H9 (cell line): ENCODE data around the gene OR2H2. TPM values are rescaled to one million over a fixed set of nuclear protein-coding genes. Genes with fewer than 3 reads are reported as not detected.
A peak's percentile ranks its signal among the peaks of the same experiment; 100 is the strongest.

Experiments
- DNase-seq: peaks from one replicate; pipeline ENCODE4 v3.0.0-alpha.2; 2017
- H2AFZ ChIP-seq: one replicate; pipeline ENCODE4 v1.6.1; 2013; ENCODE audit warnings: mild to moderate bottlenecking, low read length, control low read depth, moderate library complexity
- H2AK5ac ChIP-seq: 2 replicates; pipeline ENCODE4 v1.6.1; 2013; ENCODE audit warnings: low read length, control low read depth, mixed read lengths; ENCODE audit not compliant: insufficient read length
- H2BK120ac ChIP-seq: one replicate; pipeline ENCODE4 v1.6.1; 2013; ENCODE audit warnings: low read depth, mild to moderate bottlenecking, low read length, control low read depth, inconsistent platforms; ENCODE audit not compliant: poor library complexity, severe bottlenecking
- H2BK12ac ChIP-seq: 2 replicates; pipeline ENCODE4 v1.6.1; 2013; ENCODE audit warnings: low read length, control low read depth, mixed read lengths, low read depth; ENCODE audit not compliant: insufficient read length
- H2BK15ac ChIP-seq: 2 replicates; pipeline ENCODE4 v1.6.1; 2013; ENCODE audit warnings: low read depth, low read length, control low read depth
- H2BK20ac ChIP-seq: one replicate; pipeline ENCODE4 v1.6.1; 2013; ENCODE audit warnings: low read depth, mild to moderate bottlenecking, low read length, control low read depth, inconsistent platforms; ENCODE audit not compliant: poor library complexity, severe bottlenecking
- H2BK5ac ChIP-seq: 2 replicates; pipeline ENCODE4 v1.6.1; 2013; ENCODE audit warnings: low read length, control low read depth, mixed read lengths; ENCODE audit not compliant: insufficient read length
- H3K14ac ChIP-seq: 2 replicates; pipeline ENCODE4 v1.6.1; 2013; ENCODE audit warnings: low read length, control low read depth; ENCODE audit not compliant: insufficient read depth
- H3K18ac ChIP-seq: 2 replicates; pipeline ENCODE4 v1.6.1; 2013; ENCODE audit warnings: low read depth, mild to moderate bottlenecking, mixed read lengths, low read length, control low read depth; ENCODE audit not compliant: insufficient read length
- H3K23ac ChIP-seq: 2 replicates; pipeline ENCODE4 v1.6.1; 2013; ENCODE audit warnings: low read length, control low read depth, mixed read lengths, low read depth; ENCODE audit not compliant: insufficient read length
- H3K23me2 ChIP-seq: 2 replicates; pipeline ENCODE4 v1.6.1; 2013; ENCODE audit warnings: low read depth, mild to moderate bottlenecking, mixed read lengths, low read length, control low read depth; ENCODE audit not compliant: insufficient read length, poor library complexity, severe bottlenecking
- H3K27ac ChIP-seq: 2 replicates; pipeline ENCODE4 v1.5.1; 2013; ENCODE audit warnings: low read length, control low read depth, mixed read lengths, low read depth; ENCODE audit not compliant: insufficient read length
- H3K27me3 ChIP-seq: 2 replicates; pipeline ENCODE4 v1.6.1; 2013; ENCODE audit warnings: low read length, control low read depth, inconsistent platforms; ENCODE audit not compliant: insufficient read depth
- H3K4ac ChIP-seq: 2 replicates; pipeline ENCODE4 v1.6.1; 2013; ENCODE audit warnings: low read depth, mild to moderate bottlenecking, control low read depth, inconsistent platforms, low read length, moderate library complexity
- H3K4me1 ChIP-seq: 2 replicates; pipeline ENCODE4 v1.6.1; 2013; ENCODE audit warnings: low read length, control low read depth, inconsistent platforms; ENCODE audit not compliant: insufficient read depth
- H3K4me2 ChIP-seq: 2 replicates; pipeline ENCODE4 v1.6.1; 2013; ENCODE audit warnings: low read length, control low read depth, mixed read lengths; ENCODE audit not compliant: insufficient read length, insufficient read depth
- H3K56ac ChIP-seq: 2 replicates; pipeline ENCODE4 v1.6.1; 2013; ENCODE audit warnings: low read depth, mild to moderate bottlenecking, mixed read lengths, low read length, control low read depth; ENCODE audit not compliant: insufficient read length
- H3K79me1 ChIP-seq: 2 replicates; pipeline ENCODE4 v1.6.1; 2013; ENCODE audit warnings: low read depth, mild to moderate bottlenecking, moderate library complexity, low read length, control low read depth, inconsistent platforms; ENCODE audit not compliant: insufficient read depth, poor library complexity, severe bottlenecking
- H3K79me2 ChIP-seq: 2 replicates; pipeline ENCODE4 v1.6.1; 2013; ENCODE audit warnings: low read length, control low read depth, inconsistent platforms; ENCODE audit not compliant: insufficient read depth
- H3K9ac ChIP-seq: 2 replicates; pipeline ENCODE4 v1.6.1; 2013; ENCODE audit warnings: low read length, control low read depth, mixed read lengths; ENCODE audit not compliant: insufficient read length; ENCODE audit errors: extremely low read depth
- H3K9me3 ChIP-seq: one replicate; pipeline ENCODE4 v1.6.1; 2013; ENCODE audit warnings: low read depth, low read length, inconsistent platforms; ENCODE audit not compliant: control insufficient read depth
- H3T11ph ChIP-seq: one replicate; pipeline ENCODE4 v1.6.1; 2013; ENCODE audit warnings: mild to moderate bottlenecking, low read length, control low read depth, inconsistent platforms
- H4K20me1 ChIP-seq: one replicate; pipeline ENCODE4 v1.6.1; 2013; ENCODE audit not compliant: control insufficient read depth, insufficient read length, insufficient read depth
- H4K5ac ChIP-seq: 2 replicates; pipeline ENCODE4 v1.6.1; 2013; ENCODE audit warnings: low read depth, mild to moderate bottlenecking, mixed read lengths, low read length, control low read depth; ENCODE audit not compliant: insufficient read length
- H4K8ac ChIP-seq: replicated peaks from 2 replicates; pipeline ENCODE4 v1.6.1; 2013; ENCODE audit warnings: low read length, control low read depth, mixed read lengths, low read depth; ENCODE audit not compliant: insufficient read length
- H4K91ac ChIP-seq: 2 replicates; pipeline ENCODE4 v1.6.1; 2013; ENCODE audit warnings: low read depth, mild to moderate bottlenecking, moderate library complexity, mixed read lengths, low read length, control low read depth; ENCODE audit not compliant: insufficient read length
- H3K27ac Mint-ChIP-seq, 3 experiments: 2 replicates in 2 of 3; 3 replicates in 1 of 3; pipeline ENCODE4 v1.8.0; 2020 to 2021; ENCODE audit warnings: mixed read lengths in 3 of 3, mild to moderate bottlenecking in 1 of 3, moderate library complexity in 1 of 3
- H3K27me3 Mint-ChIP-seq: 2 replicates; pipeline ENCODE4 v1.8.0; 2021; ENCODE audit warnings: low read depth, mild to moderate bottlenecking, moderate library complexity, mixed read lengths
- H3K36me3 Mint-ChIP-seq, 3 experiments: 2 replicates in 2 of 3; 3 replicates in 1 of 3; pipeline ENCODE4 v1.8.0; 2020 to 2021; ENCODE audit warnings: low read depth in 3 of 3, mixed read lengths in 3 of 3; ENCODE audit not compliant: insufficient read depth in 1 of 3
- H3K4me1 Mint-ChIP-seq, 2 experiments: 2 replicates each; pipeline ENCODE4 v1.8.0; 2020; ENCODE audit warnings: mixed read lengths in 2 of 2
- H3K4me3 Mint-ChIP-seq, 2 experiments: 2 replicates in 1 of 2; 3 replicates in 1 of 2; pipeline ENCODE4 v1.8.0; 2020 to 2021; ENCODE audit warnings: mild to moderate bottlenecking in 2 of 2, mixed read lengths in 2 of 2, moderate library complexity in 1 of 2
- H3K9me3 Mint-ChIP-seq, 2 experiments: 2 replicates in 1 of 2; 3 replicates in 1 of 2; pipeline ENCODE4 v1.8.0; 2020; ENCODE audit warnings: mild to moderate bottlenecking in 2 of 2, mixed read lengths in 2 of 2, moderate library complexity in 1 of 2
- CTCF ChIP-seq: fragments of 200-600 bp; sonication (generic); conservative IDR thresholded peaks from 3 replicates; pipeline ENCODE4 v1.8.0; 2021; ENCODE audit warnings: antibody characterized with exemption, mild to moderate bottlenecking
- WGBS: extraction: QIAGEN DNeasy Blood & Tissue Kit; methylation state at CpG from one replicate; pipeline ENCODE4 v1.1.7; 2013; ENCODE audit warnings: missing lambda C conversion rate, low lambda C conversion rate, mixed read lengths; ENCODE audit not compliant: insufficient read length; ENCODE audit errors: extremely low coverage; 5-methylcytosine and 5-hydroxymethylcytosine counted together
- total RNA-seq: library from RNA; stranded (reverse); gene quantifications from 2 replicates; pipeline ENCODE4 v1.2.1, GENCODE V29; 2021

Gene OR2H2
- total RNA-seq, 1 experiment from 2014 or later, result not detected

- H3K36me3 Mint-ChIP-seq, result peaks cover 0 to 17% (median 9%) of the 10 kb centered on the region in 3 experiments; a peak in 5 of 7 replicates
- peaks cover 55 to 60% of the 10 kb centered on the region in 2 experiments for H3K4me1 Mint-ChIP-seq
- Histone ChIP-seq H2BK120ac (no peak within 1 kb of the TSS), H3K4ac (no peak within 1 kb of the TSS), H3K27ac (no peak within 1 kb of the TSS), H3K79me2 (no peaks in the 10 kb centered on the region; the same call in 1 of the 2 replicates), H3K9me3 (no peaks in the 10 kb centered on the region), H4K5ac (no peak within 1 kb of the TSS), H4K8ac (no peak within 1 kb of the TSS), H3K14ac (peak within 1 kb of the TSS; percentile 0; the same call in 1 of the 2 replicates), H2BK20ac (no peak within 1 kb of the TSS), H3K9ac (peak within 1 kb of the TSS; percentile 27), H3K79me1 (no peaks in the 10 kb centered on the region), H3K18ac (peak within 1 kb of the TSS; percentile 8), H2BK15ac (no peak within 1 kb of the TSS), H2BK12ac (no peak within 1 kb of the TSS), H4K20me1 (no peaks in the 10 kb centered on the region), H3K27me3 (no peaks in the 10 kb centered on the region), H3K4me2 (peak within 1 kb of the TSS; percentile 93), H3K4me1 (peaks cover 4% of the 10 kb centered on the region; the same call in 1 of the 2 replicates), H3K56ac (no peak within 1 kb of the TSS), H3T11ph (no peak within 1 kb of the TSS), H3K23me2 (peaks cover 36% of the 10 kb centered on the region), H4K91ac (no peak within 1 kb of the TSS), H2BK5ac (no peak within 1 kb of the TSS), H2AK5ac (no peak within 1 kb of the TSS), H2AFZ (no peak within 1 kb of the TSS), H3K23ac (no peak within 1 kb of the TSS)
- H3K4me3 Mint-ChIP-seq, result peak within 1 kb of the TSS; percentile 88 to 92
- WGBS, result no CpG with 5 or more reads among the region's 57 CpGs
- peaks cover 0 to 5% of the 10 kb centered on the region in 2 experiments; a peak in 2 of 5 replicates for H3K9me3 Mint-ChIP-seq
- no peak for TF ChIP-seq CTCF
- DNase-seq, result peak; percentile 89
- H3K27ac Mint-ChIP-seq, result peak within 1 kb of the TSS; percentile 62 to 96 (median 87)
- no peaks in the 10 kb centered on the region; the same call in none of the 2 replicates for H3K27me3 Mint-ChIP-seq
Measured at GRCh38 chr6:29632789-29633533, 48.0 kb downstream of the OR2H2 start, which contains the start of gene GABBR1. TSS of gene GABBR1 (minus strand) at chr6:29633183. CDS start at chr6:29632385, 798 bp downstream.
